Stimulated activated CD8-positive, alpha-beta memory T cell treated with anti-CD3 and anti-CD28 coated beads, Interleukin-4, amount 100 ng/mL, for 48 hours (primary cell): ENCODE results near the gene MKRN2.

Experiments used
- DNase-seq: peaks from one replicate; pipeline ENCODE4 v3.0.0-alpha.2; 2020

MKRN2 gene

DNA sequence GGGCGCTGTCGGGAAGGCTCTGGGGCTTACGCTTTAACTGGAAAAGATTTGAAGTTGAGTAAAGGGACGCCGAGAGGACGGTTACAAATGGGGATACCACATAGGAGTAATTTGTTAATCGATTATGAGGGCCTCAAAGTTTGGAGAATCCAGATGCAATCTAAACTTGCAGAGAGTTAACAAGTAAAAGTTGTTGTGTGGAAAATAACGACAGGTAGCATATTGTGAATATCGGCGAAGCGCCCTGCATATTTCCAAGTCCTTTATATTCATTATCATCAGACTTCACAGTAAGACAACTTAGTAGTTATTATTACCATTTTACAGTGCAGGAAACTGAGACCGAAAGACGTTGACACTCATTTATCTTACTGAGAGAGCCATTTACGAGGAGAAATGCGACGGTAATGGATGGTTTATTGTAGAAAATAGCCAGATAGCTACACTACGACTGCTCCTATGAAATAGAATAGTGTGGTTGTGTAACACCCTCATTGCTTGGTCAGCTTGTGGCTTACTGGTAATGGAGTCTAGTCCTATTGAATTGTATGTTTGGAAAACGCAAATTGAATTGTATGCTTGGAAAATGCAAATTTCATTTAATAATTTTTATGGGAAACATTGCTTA lies 700 bp downstream of the MKRN2 start:
- DNase-seq = no peak

DNA sequence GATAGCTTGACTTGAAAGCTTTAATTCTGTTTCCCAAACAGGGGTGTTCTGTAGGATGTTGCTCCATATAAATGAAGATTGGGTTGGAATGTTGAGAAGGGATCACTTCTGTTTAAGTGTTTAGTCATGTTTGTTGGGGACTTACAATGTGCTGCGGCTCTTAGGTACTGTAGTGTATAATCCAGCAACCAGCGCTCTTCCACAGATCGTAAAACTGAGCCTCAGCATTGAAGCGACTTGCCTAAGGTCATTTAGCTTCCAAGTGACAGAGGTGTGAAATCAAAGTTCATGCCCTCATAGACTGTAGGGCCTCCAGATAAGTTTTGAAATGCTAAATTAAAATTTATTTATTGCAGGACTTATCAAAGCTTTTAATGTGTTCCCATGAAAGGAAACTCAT lies 1.8 kb downstream of the MKRN2 start:
- no peak for DNase-seq

DNA sequence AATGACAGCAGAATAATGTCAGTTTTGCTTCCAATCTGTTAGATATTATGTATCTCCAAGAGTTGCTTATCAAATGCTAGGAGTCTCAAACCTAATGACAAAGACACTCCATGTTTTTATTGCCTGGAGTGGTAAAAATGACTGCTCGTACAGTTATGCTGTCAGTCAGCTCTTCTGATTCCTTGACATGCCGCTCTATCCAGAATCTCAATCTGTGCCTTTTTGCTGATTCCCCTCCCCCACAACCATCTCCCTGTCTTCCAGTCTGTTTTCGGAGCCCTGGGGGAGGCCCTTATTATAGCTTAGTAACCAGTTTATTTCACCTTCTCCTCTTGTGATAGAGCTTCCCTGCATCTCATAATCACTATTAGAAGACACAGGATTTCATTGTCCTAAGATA lies 2.6 kb downstream of the MKRN2 start:
- no peak for DNase-seq

DNA sequence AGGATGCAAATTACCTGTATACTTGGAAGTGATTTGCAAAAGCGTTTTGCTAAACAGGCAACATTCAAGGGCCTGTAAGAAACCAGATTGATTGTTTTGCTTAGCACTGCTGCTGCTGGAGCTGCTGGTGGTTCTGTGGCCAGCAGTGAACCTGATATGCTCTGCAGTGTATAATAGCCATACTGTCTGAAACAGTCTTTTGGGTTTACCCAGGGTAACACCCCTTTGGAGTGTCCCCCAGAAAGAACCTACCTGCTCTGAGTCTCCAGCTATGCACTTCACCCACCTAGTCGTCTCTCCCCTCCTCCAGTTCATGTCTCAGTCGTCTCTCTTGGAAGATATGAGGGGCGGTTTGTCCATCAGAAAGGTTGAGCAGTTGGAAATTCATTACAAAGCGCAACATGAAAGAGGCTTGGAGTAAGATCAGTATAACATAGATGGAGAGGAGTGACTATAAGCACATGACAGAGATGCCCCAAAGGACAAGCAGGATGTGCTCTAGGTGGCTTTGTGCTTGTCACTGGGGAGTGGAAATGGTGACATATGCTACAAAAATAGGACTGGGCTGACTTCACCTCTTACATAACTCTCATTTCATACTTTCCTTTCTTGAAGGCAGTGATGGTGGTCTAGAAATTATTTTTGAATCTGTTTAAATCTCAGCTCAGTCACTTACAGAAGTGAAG lies 3.8 kb downstream of the MKRN2 start:
- DNase-seq = no peak

DNA sequence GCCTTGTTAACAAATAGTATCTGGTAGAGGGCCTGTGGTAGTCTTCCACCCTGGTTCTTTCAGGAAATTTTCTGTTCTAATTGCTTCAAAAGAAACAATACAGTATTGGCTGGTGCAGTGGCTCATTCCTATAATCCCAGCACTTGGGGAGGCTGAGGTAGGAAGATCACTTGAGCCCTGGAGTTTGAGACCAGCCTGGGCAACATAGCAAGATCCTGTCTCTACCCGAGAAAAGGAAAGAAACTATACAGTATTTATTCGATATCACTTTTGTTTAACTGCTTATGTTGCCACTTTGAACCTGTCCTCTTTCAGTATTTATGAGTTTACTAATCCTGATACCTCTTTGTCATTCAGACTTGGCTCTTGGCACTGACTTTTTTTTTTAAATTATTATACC lies 4.5 kb downstream of the MKRN2 start:
- DNase-seq = no peak

DNA sequence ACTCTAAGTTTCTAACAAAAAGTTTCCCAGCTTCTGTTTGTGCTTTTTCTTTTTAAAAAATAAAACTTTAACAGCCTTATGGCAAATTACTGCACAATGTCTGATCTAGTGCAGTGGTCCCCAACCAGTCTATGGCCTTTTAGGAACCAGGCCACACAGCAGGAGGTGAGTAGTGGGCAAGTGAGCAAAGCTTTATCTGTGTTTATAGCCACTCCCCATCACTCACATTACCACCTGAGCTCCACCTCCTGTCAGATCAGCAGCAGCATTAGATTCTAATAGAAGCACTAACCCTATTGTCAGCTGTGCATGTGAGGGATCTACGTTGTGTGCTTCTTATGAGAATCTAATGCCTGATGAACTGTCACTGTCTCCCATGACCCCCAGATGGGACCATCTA lies 5.6 kb downstream of the MKRN2 start:
- DNase-seq = no peak

DNA sequence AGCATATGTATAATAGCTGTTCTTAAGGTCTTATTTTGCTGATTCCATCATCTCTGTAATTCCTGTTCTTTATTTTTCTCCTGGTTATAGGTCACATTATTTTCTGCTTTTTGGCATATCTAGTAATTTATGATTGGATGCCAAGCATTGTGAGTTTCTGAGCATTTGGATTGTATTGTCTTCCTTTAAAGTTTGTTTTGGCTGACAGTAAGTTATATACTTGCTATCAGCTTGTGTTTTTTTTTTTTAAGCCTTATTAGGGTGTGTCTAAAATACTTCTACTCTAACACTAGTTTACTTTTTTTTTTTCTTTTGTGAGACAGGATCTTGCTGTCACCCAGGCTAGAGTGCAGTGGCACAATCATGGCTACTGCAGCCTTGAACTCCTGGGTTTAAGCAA lies 10.1 kb downstream of the MKRN2 start:
- no peak for DNase-seq

DNA sequence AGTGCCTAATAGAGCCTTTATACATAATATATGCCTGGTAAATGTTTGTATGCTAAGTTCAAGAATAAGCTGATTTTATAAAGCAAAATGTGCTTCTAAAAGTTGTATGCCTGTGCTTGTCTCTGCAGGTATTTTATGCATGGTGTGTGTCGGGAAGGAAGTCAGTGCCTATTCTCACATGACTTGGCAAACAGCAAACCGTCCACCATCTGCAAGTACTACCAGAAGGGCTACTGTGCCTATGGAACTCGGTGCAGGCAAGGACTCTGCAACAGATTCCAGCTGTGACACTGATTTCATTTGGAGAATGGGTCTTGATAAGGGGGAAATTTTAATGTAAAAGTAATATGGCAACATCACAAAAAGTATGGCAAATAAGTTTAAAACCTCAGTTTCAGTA lies 11.9 kb downstream of the MKRN2 start:
- DNase-seq = no peak

DNA sequence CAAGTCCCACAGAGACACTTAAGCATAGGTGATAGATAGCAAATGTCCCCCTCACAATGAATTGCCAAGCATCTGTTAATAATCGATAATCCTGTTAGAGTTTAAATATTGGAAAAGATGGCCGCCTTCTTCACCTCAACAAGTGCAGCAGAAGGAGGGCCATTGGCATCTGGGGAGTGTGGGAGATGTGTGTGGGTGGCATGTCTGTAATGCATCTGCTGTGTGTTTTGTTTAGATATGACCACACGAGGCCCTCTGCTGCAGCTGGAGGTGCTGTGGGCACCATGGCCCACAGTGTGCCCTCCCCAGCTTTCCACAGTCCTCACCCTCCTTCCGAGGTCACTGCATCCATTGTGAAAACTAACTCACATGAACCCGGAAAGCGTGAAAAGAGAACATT lies 12.9 kb downstream of the MKRN2 start:
- DNase-seq = no peak

DNA sequence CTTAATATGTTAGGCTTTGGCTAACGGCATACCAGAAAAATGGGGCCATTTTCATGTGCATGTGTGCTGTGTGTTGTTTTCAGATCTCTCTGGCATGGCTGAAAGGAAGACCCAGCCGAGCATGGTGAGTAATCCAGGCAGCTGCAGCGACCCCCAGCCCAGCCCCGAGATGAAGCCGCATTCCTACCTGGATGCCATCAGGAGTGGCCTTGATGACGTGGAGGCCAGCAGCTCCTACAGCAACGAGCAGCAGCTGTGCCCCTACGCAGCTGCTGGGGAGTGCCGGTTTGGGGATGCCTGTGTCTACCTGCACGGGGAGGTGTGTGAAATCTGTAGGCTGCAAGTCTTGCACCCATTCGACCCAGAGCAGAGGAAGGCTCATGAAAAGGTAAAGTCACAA lies 15.1 kb downstream of the MKRN2 start:
- no peak for DNase-seq

DNA sequence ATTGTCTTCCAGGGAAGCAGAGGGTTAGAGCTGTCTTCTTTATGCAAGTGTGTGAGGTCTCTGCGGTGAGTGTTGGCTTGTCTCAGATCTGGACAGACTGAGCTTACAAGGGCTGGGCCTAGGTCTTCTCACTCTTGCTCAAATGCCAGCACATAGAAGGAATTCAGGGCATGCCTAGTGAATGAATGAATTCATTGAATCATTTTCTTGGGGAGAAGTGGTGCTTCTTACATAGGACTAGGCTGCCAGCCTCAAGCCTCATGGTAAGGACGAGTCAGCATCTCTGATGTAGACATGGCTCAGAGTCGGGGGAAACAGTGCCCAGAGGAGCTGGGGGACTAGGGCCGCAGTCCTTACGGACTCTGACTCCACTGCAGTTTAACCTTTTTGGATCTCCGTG lies 17.2 kb downstream of the MKRN2 start:
- DNase-seq = no peak

DNA sequence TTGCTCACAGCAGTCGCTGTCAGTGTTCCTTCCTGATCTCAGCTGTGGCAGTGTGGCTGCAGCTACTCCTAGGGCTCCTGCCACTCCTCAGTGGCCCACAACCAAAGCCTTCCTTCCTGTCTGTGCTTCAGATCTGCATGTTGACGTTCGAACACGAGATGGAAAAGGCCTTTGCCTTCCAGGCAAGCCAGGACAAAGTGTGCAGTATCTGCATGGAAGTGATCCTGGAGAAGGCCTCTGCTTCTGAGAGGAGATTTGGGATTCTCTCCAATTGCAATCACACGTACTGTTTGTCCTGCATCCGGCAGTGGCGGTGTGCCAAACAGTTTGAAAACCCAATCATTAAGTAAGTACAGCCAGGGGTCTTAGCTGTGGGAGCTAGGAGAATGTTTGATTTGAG lies 17.8 kb downstream of the MKRN2 start:
- no peak for DNase-seq

DNA sequence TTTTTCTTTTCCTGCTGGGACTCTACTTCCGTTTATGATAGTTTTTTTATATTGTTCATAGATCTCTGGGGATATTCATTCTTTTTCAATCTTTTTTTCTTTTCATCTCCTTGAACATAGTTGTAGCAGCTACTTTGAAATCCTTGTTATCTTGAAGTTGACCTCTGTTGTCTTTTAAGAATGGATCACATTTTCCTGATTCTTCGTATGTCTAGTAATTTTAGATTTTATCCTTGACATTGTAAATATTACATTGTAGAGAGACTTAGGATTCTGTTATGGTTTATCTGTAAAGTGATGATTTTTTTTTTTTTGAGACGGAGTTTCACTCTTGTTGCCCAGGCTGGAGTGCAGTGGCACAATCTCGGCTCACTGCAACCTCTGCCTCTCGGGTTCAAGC lies 20.5 kb downstream of the MKRN2 start:
- DNase-seq = no peak

DNA sequence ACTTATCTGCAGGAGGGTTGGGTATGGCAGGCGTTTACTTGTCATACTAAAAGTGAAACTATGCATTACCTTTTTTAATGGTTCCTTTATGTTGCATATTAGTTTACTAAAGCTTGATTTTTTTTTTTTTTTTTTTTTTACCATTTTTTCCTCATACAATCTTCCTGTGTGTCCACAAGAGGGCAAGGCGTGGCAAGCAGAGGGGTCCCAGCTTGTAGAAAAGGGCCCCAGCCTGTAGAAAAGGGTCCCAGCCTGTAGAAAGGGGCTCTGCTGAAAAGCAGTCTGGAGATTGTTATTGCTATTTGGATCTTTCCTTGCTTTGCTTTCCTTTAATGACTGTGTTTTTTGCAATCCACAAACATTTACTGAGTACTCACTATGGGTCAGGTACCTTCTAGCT lies 21.9 kb downstream of the MKRN2 start:
- no peak for DNase-seq

DNA sequence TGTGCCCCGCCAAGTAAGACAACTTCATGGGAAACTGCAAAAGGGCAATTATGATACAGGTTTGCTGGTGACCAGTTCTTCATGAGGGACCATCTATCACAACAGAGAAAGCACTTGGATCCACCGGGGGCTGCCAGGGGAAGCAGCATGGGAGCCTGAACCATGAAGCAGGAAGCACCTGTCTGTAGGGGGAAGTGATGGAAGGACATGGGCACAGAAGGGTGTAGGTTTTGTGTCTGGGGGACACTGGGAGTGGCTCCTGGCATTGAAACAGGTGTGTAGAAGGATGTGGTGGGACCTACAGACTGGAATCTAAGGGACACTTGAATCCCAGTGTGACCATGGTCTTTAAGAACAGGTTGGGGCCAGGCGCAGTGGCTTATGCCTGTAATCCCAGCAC lies 22.6 kb downstream of the MKRN2 start:
- DNase-seq = no peak

DNA sequence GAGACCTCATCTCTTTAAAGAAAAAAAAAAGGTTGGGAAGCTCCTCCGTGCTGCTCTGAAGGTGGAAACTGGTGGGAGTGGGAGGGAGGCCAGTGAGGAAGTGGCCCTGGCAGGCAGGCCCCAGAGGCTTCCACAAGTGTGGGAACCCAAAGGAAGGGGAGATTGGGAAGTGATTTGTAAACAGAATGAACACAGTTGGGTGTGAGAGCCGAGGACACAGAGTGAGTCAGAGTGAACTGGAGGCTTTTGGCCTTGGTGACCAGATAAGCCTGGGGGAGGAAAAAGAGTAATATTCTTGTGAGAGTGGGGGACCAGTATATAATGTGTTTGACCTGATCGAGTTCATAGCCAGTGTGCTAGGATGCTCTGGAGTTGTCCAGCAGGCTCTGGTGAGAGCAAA lies 23.0 kb downstream of the MKRN2 start:
- DNase-seq = no peak

DNA sequence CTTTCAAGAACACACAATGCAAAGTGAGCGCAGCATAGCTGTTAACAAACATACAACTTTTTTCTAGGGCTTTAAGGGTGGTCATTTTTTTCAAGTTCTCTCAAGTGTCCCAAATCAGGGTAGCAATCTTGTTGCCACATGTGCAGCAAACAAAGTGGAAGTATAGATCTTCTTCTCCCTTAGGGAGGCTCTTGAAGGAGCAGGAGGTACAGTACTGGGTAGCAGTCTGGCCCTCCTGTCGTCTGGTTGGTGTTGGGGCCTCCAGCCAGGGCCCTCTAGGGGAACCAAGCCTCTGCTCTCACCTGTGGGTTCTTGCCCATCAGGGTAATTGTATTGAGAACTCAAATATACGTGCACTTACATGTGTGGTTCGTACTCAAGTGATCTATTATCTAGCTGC lies 25.8 kb downstream of the MKRN2 start:
- no peak for DNase-seq

DNA sequence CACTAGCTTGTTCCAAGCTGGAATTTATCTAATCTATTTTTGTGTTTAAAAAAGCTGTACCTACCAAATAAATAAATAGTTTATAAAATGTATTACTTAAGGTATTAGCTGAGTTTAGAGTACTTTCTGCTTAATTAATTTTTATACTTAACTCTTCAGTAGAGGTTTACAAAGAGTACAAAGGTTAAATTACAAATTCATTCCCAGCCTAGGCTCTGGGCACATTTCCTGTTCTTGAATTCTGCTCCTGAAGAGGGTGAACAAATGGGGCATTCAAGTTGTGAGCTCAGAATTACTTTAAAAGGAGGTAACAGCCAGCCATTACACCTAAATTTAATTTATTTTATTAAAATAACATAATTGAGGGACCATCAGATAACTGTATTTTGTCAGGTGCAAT lies 26.4 kb downstream of the MKRN2 start:
- DNase-seq = no peak

DNA sequence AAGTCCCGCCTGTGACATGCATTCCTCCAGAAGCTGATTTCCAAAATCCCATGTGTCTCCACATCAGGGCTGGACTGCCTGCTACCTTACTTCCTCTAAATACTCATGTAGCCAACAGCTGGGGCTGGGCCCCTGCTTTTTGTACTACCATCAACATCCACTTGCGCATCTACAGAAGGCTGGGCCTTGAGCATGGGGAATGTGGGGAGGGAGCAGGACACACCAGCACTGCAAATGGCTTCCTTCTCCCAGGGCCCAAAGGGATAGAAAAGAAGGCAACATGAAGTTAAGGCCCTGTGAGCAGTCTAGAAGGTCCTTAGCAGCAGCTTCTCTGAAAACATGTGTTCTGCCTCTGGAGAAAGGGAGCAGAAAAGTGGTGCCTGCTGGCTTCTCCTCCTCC lies 27.2 kb downstream of the MKRN2 start:
- DNase-seq = no peak

DNA sequence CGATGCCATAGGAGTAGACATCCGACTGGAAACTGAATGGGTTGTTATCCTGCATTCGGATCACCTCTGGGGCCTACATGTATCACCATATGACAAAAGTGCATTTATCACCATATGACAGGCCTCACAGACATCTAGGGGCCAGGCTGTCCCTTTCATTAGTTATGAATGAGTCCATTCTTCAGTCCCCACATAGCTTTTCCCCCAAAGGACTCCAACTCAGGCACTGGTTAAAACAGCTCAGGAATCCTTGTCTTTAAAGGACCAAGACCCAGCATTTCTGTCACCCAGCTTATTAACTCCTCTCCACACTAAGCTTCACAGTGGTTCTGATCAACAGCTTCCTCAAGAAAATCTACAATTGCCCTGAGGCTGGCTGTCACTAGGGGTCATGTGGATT lies 28.3 kb downstream of the MKRN2 start:
- DNase-seq = no peak

DNA sequence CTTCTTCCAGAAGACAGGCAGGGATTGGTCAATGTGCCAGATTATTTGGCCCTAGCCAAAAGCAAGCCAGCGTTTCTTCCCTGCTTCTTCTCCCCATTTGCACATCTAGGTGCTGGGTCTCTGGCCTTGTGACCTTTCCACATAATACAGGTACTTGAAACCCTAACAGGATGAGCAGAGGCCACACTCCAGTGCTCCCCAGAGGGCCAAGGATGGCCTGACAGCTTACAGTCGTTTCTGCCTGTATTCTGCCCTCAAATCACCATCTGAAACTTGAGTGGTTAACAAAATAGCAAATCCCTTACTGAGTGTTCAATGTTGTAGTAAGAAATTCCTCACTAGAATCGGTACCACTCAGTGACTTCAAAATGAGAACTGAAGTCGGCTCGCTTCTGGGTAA lies 29.1 kb downstream of the MKRN2 start:
- DNase-seq = no peak

DNA sequence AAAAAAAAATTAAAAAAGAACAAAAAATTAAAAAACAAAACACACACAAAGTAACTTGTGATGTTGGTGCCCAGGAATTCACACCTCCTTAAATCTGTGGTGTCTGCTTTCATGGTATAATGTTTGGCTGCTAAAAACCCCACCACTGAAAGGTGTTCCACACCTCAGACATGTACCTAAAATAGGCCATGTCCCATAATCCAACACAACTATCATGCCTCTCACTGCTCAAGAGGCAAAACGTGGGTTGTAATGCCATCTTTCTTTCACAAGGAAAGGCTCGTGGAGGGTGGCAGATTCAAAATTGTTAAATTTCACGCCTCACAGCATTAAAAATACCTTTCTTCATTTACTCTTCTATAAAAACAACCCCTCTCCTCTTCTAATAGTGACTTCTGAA lies 29.5 kb downstream of the MKRN2 start:
- no peak for DNase-seq

DNA sequence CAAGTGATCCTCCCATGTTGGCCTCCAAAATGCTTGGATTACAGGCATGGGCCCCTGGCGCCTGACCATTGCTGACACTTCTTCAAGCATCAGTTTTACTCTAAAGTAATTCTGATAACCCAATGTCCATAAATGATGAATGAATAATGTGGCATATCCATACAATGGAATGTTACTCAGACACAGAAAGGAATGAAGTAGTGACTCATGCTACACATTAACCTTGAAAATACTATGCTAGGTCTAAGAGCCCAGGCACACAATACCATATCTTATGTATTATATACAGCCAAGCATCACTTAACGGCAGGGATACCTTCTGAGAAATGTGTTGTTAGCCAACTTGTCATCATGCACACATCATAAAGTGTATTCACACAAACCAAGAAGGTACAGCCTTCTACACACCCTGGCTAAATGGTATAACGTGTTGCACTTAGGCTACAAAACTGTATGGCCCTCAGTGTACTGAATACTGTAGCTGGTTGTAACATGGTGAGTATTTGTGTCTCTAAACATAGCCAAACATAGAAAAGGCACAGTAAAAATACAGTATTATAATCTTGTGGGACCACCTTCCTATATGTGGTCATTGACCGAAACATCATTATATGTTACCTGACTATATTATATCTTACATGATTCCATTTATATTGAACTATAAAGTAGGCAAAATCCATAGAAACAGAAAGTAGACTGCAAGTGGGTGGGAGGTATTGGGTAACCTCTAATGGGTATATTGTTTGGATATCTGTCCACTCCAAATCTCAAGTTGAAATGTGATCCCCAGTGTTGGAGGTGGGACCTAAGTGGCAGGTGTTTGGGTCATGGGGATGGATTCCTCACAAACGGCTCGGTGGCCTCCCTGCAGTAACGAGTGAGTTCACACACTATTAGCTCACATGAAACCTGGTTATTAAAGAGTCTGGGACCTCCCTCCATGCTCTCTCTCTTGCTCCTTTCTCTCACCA lies 31.4 kb downstream of the MKRN2 start:
- DNase-seq = no peak

DNA sequence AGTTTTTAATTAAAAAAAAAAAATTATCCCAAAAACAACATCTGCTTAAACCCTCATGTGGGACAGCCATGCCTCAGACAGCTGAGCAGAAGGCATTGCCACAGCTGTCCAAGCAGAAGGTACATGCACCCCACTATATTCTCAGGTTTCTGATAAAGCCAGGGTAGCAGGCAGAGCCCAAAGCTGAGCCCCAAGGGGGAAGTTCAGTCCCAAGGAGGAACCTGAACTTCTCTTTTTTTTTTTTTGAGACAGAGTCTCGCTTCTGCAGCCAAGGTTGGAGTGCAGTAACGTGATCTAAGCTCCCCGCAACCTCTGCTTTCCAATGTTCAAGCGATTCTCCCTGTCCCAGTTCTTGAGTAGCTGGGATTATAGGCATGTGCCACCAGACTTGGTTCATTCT lies 33.2 kb downstream of the MKRN2 start:
- no peak for DNase-seq
